KMS-11 (cell line): ENCODE measurements around the gene SPARCL1.
"Not testable (repeated sequence)": the region's sequence is repeated elsewhere in the genome, so short reads cannot be mapped to it uniquely, and the experiment has no call there.

Experiments
- H2AFZ ChIP-seq: fragments of 200-600 bp; sonication (generic); 2 replicates; pipeline ENCODE4 v1.6.1; 2016; ENCODE audit warnings: antibody characterized with exemption, mixed run types, low read depth
- H3K27ac ChIP-seq: fragments of 200-600 bp; sonication (generic); 2 replicates; pipeline ENCODE4 v1.6.1; 2016; ENCODE audit warnings: mild to moderate bottlenecking, mixed run types
- H3K27me3 ChIP-seq: fragments of 200-600 bp; sonication (generic); 2 replicates; pipeline ENCODE4 v1.6.1; 2017; ENCODE audit warnings: mild to moderate bottlenecking, low read depth, mixed run types, moderate library complexity; ENCODE audit not compliant: insufficient read depth
- H3K36me3 ChIP-seq: fragments of 200-600 bp; sonication (generic); 2 replicates; pipeline ENCODE4 v1.6.1; 2017; ENCODE audit warnings: mild to moderate bottlenecking, mixed run types; ENCODE audit not compliant: insufficient read depth
- H3K4me1 ChIP-seq: fragments of 200-600 bp; sonication (generic); 2 replicates; pipeline ENCODE4 v1.6.1; 2016; ENCODE audit warnings: mild to moderate bottlenecking, low read depth, mixed run types; ENCODE audit not compliant: poor library complexity, severe bottlenecking
- H3K4me2 ChIP-seq: fragments of 200-600 bp; sonication (generic); 2 replicates; pipeline ENCODE4 v1.7.0; 2016; ENCODE audit warnings: mild to moderate bottlenecking, mixed run types
- H3K4me3 ChIP-seq: fragments of 200-600 bp; sonication (generic); IDR thresholded peaks from 2 replicates; pipeline ENCODE4 v1.6.1; 2017; ENCODE audit warnings: low read depth, low read length, mixed read lengths; ENCODE audit not compliant: insufficient read depth
- H3K79me2 ChIP-seq: fragments of 200-600 bp; sonication (generic); 2 replicates; pipeline ENCODE4 v1.6.1; 2016; ENCODE audit warnings: low read depth, mixed run types; ENCODE audit not compliant: insufficient read depth
- H3K9ac ChIP-seq: fragments of 200-600 bp; sonication (generic); 2 replicates; pipeline ENCODE4 v1.6.1; 2016; ENCODE audit warnings: mild to moderate bottlenecking, mixed run types
- H4K20me1 ChIP-seq: fragments of 200-600 bp; sonication (generic); 2 replicates; pipeline ENCODE4 v1.6.1; 2016; ENCODE audit warnings: mild to moderate bottlenecking, mixed run types; ENCODE audit not compliant: insufficient read depth
- CTCF ChIP-seq: fragments of 200-600 bp; sonication (generic); conservative IDR thresholded peaks from 2 replicates; pipeline ENCODE4 v1.6.1; 2017; ENCODE audit warnings: low read depth, mild to moderate bottlenecking, antibody characterized with exemption, low read length, moderate library complexity, mixed read lengths

Gene SPARCL1

DNA sequence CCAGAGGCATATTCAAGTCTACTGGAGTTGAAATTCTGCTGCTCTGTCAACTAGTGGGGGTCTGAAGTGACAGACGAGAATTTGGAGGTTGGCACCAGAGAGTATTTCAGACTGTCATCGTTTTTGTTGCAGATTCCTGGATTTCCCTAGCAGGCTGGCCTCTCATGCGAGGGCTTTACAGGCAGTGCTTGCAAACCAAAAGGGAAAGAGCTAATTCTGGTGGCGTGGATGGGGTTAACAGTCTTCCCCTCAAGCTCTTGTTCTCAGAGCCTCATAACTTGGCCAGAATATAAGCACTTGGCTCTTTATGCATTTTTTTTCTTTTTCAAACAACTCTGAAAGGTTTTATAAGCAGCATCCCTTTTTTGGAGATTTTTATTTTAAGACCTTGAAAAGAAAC lies at the start of gene SPARCL1:
SPARCL1 (minus strand) TSS at position 190 of the 400 bp plus-strand sequence. CDS start 29,802 bp downstream, outside the sequence.
- H4K20me1 ChIP-seq: no peaks in the 10 kb centered on the region
- no peaks in the 10 kb centered on the region for H3K4me1 ChIP-seq
- no peak within 1 kb of the TSS for H3K4me2 ChIP-seq

GRCh38 chr4:87575983-87576382 lies 46.8 kb upstream of the SPARCL1 start:
- Histone ChIP-seq H3K36me3 (no peaks in the 10 kb centered on the region), H3K4me2 (no peak overlapping the region), H3K27ac (no peak overlapping the region), H3K4me1 (no peaks in the 10 kb centered on the region), H3K27me3 (no peaks in the 10 kb centered on the region), H3K9ac (no peak overlapping the region), H3K4me3 (no peak overlapping the region), H3K79me2 (no peaks in the 10 kb centered on the region), H2AFZ (no peak overlapping the region), H4K20me1 (no peaks in the 10 kb centered on the region)
- TF ChIP-seq CTCF: no peak

More for the DNA sequence above, at the start of gene SPARCL1:
- H3K36me3 ChIP-seq: no peaks in the 10 kb centered on the region
- H3K4me3 ChIP-seq: no peak within 1 kb of the TSS
- no peak for TF ChIP-seq CTCF
- H3K27me3 ChIP-seq: no peaks in the 10 kb centered on the region
- H2AFZ ChIP-seq: no peak within 1 kb of the TSS
- no peak within 1 kb of the TSS for H3K9ac ChIP-seq
- no peak within 1 kb of the TSS for H3K27ac ChIP-seq
- H3K79me2 ChIP-seq: no peaks in the 10 kb centered on the region

DNA sequence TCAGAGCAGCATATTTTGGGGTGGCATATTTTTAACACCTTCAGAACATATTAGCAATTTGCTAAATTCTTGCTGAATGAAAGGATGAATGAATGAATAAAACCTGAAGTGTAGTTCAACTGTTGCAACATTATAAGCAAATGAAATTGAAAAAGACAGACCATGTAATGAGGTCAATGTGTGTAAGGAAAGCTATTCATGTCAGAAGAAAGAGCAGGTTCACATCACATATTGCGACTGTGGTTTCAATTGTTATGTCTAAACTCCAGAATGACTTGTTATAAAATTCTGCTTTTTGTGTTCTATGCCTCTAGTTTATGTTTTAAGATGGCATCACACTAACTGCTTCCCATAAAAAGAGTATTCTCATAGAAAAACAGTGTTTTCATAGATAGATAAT lies 46.2 kb upstream of the SPARCL1 start:
- Histone ChIP-seq H3K4me2 (no peak overlapping the region), H3K27me3 (no peaks in the 10 kb centered on the region), H3K79me2 (no peaks in the 10 kb centered on the region), H3K27ac (no peak overlapping the region), H3K4me3 (no peak overlapping the region), H3K9ac (no peak overlapping the region), H2AFZ (no peak overlapping the region), H4K20me1 (no peaks in the 10 kb centered on the region), H3K36me3 (no peaks in the 10 kb centered on the region), H3K4me1 (no peaks in the 10 kb centered on the region)
- no peak for TF ChIP-seq CTCF

DNA sequence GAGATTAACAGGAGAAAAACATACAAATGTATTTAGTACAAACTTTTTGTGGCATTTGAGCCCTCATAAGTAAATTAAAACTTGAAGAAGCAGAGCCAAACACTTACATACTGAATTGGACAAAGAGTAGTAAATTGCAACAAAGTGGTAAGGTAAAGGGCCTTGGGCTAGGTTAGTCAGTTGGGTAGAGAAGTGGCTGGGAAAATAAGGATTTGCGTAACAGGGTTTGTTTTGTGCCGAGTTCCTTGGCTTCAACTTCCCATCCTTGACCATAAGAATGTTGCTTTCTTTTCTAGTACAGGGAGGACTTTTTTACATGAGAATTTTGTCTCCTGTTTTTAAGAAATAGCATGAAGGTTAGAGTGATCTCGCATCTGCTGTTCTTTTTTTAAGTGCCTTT lies 45.8 kb upstream of the SPARCL1 start:
- H3K4me3 ChIP-seq: no peak overlapping the region
- no peak overlapping the region for H3K9ac ChIP-seq
- H3K4me2 ChIP-seq: no peak overlapping the region
- no peak overlapping the region for H2AFZ ChIP-seq
- no peaks in the 10 kb centered on the region for H3K36me3 ChIP-seq
- H4K20me1 ChIP-seq: no peaks in the 10 kb centered on the region
- no peaks in the 10 kb centered on the region for H3K27me3 ChIP-seq
- no peaks in the 10 kb centered on the region for H3K4me1 ChIP-seq
- no peak for TF ChIP-seq CTCF
- H3K79me2 ChIP-seq: no peaks in the 10 kb centered on the region
- no peak overlapping the region for H3K27ac ChIP-seq

- not testable (repeated sequence) for H3K4me3 ChIP-seq, H4K20me1 ChIP-seq, H3K27ac ChIP-seq, H3K9ac ChIP-seq, H3K79me2 ChIP-seq, H3K4me2 ChIP-seq, H3K27me3 ChIP-seq, H2AFZ ChIP-seq, H3K36me3 ChIP-seq, H3K4me1 ChIP-seq
These were observed 45.2 kb upstream of the SPARCL1 start for GRCh38 chr4:87574376-87574775.
